ENCODE results near the gene CAPN14. TPM values are rescaled to one million over a fixed set of nuclear protein-coding genes. Genes with fewer than 3 reads are reported as not detected.

The CAPN14 gene
- total and polyA plus RNA-seq, 7 donors, result 0.16 to 0.27 (median 0.24) TPM; not detected in 3

DNA sequence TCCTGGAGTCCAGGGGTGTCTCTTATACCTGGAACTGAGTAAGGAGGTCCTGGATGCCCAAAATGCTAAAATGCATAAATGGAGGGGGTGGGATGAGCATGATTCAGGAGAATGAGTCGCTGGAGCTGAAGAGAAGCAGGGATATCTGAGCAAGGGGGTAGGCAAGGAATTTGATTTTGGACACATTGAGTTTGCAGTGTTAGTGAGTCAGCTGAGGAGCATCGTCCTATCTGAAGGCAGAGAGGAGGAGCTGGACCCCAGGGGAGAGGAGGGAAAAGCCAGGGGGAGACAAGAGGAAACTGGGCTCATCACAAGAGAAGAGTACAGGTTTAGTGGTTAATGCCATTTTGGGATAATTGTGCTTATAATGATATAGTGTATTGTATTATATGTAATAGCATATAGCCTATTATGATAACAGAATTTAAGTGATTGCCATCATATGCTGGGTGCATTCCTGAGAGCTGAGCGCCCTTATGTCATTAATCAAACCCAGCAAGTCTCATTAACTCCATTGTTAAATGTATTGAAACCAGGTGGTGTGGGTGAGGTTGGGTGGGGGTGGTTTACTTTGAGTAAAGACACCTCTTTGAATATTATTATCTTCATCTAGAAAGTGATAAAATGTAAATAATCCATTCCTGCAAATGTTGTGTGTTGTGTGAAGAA, 29.0 kb upstream of the CAPN14 start:
- intact Hi-C loops (cut with DNase I), result no loop called here
- H3K4me3 ChIP-seq, result no peak overlapping the region
- H3K27ac ChIP-seq, result no peak overlapping the region
- WGBS, 2 donors, result 87 to 93% methylated on average over 3 of the region's 3 CpGs
- TF ChIP-seq EP300 (IDR thresholded peaks at IDR 0.05) (no peak), CTCF (IDR thresholded peaks at IDR 0.05) (no peak), POLR2A (IDR thresholded peaks at IDR 0.05) (no peak), POLR2AphosphoS5 (IDR thresholded peaks at IDR 0.05) (no peak)
- H3K36me3 ChIP-seq, result no peaks in the 10 kb centered on the region
- no peaks in the 10 kb centered on the region for H3K9me3 ChIP-seq
- no peak for DNase-seq
- no peaks in the 10 kb centered on the region for H3K27me3 ChIP-seq
- no peaks in the 10 kb centered on the region for H3K4me1 ChIP-seq

DNA sequence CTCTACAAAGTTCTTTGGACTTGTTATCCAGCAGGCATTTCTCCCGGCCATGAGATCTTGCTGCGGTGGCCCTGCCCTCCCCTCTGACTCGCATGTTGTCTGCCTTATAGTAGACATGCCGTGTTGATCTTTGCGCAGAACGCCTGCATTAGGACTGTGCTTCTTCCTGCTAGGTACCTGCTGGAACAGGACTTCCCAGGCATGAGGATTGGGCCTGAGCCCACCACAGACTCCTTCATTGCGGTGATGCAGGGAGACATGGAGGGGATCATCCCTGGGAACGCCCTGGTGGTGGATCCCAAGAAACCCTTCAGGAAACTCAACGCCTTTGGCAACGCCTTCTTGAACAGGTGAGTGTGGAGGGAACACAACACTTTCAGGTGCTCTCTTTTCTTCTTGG, 26.8 kb upstream of the CAPN14 start:
- 95% methylated on average over 10 of the region's 10 CpGs for WGBS, 2 donors
- intact Hi-C loops (cut with DNase I), result no loop called here
- peaks cover 0 to 21% (median 5%) of the 10 kb centered on the region in 4 donors for H3K4me1 ChIP-seq
- no peak for DNase-seq
- H3K27me3 ChIP-seq, result no peaks in the 10 kb centered on the region
- no peak overlapping the region for H3K4me3 ChIP-seq
- no peaks in the 10 kb centered on the region for H3K9me3 ChIP-seq
- no peaks in the 10 kb centered on the region for H3K36me3 ChIP-seq
- no peak for TF ChIP-seq EP300 (IDR thresholded peaks at IDR 0.05)
- no peak for TF ChIP-seq POLR2AphosphoS5 (IDR thresholded peaks at IDR 0.05)
- TF ChIP-seq CTCF (IDR thresholded peaks at IDR 0.05), result no peak
- TF ChIP-seq POLR2A (IDR thresholded peaks at IDR 0.05), result no peak
- no peak overlapping the region for H3K27ac ChIP-seq

DNA sequence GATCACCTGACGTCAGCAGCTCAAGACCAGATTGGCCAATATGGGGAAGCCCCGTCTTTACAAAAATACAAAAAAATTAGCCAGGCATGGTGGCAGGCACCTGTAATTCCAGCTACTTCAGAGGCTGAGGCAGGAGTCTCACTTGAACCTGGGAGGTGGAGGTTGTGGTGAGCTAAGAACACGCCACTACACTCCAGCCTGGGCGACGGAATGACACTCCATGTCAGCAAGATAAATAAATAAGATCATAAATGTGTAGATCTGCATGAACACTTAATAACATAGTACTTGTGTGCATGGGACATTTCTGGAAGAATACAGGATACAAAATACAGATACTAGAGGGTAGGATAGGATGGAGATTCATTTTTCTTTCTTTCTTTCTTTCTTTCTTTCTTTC, 25.7 kb upstream of the CAPN14 start:
- Histone ChIP-seq H3K27me3 (no peaks in the 10 kb centered on the region), H3K4me3 (no peak overlapping the region), H3K4me1 (peaks cover 0 to 30% (median 13%) of the 10 kb centered on the region in 4 donors), H3K36me3 (no peaks in the 10 kb centered on the region), H3K9me3 (no peaks in the 10 kb centered on the region), H3K27ac (no peak overlapping the region)
- WGBS, 2 donors, result 89 to 96% methylated on average over 5 of the region's 5 CpGs
- intact Hi-C loops (cut with DNase I), result no loop called here
- DNase-seq, result no peak
- no peak for TF ChIP-seq POLR2AphosphoS5 (IDR thresholded peaks at IDR 0.05)
- TF ChIP-seq EP300 (IDR thresholded peaks at IDR 0.05), result no peak

DNA sequence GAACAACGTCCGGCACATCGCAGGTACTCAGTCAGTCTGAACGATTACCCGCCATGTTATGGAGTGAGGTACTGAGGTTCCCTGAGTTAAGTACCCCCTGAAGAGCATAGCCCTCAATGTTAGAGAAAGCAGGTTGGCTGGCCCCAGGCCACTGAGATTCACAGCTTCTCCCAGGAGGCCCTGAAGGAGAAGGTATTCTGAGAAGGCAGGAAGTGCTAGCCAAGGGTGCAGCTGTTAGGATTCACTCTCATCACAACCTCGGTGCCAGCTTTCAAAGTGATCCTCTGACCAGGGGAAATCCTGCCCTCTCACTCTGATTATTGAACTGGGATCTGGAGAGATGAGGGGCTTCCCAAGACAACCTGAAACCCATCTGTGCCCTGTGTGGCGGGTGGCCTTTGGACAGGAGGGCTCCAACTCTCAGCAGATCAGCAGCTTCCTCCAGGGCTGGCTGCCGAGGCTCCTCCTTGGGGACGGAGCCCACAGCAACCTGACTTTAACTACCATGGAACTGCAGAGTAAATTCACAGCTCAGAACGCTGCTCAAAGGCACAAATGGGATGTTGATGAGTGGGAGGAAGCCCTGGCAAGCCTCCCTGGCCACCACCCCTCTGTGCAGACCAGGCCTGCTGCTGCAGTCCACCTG, 24.4 kb upstream of the CAPN14 start:
- no peak for TF ChIP-seq EP300 (IDR thresholded peaks at IDR 0.05)
- TF ChIP-seq POLR2AphosphoS5 (IDR thresholded peaks at IDR 0.05), result no peak
- TF ChIP-seq POLR2A (IDR thresholded peaks at IDR 0.05), result no peak
- TF ChIP-seq CTCF (IDR thresholded peaks at IDR 0.05), result no peak
- no peak for DNase-seq
- no peaks in the 10 kb centered on the region for H3K27me3 ChIP-seq
- peaks cover 0 to 31% (median 14%) of the 10 kb centered on the region in 4 donors for H3K4me1 ChIP-seq
- H3K9me3 ChIP-seq, result no peaks in the 10 kb centered on the region
- intact Hi-C loops (cut with DNase I), result no loop called here
- H3K36me3 ChIP-seq, result no peaks in the 10 kb centered on the region
- H3K27ac ChIP-seq, result no peak overlapping the region
- WGBS, 2 donors, result 78 to 86% methylated on average over 10 of the region's 10 CpGs
- H3K4me3 ChIP-seq, result no peak overlapping the region

Data from sigmoid colon (tissue), 7 donors.